ENCODE measurements around the gene SLAMF1.
"Not testable (repeated sequence)": the region's sequence is repeated elsewhere in the genome, so short reads cannot be mapped to it uniquely, and the experiment has no call there.

The SLAMF1 gene

GRCh38 chr1:160665330-160666078 is 18.7 kb upstream of the SLAMF1 start:
- no peak for DNase-seq (ENCODE audit: low read depth in 3 of 3)

- DNase-seq (ENCODE audit: low read depth in 3 of 3), result no peak
These were observed 17.8 kb upstream of the SLAMF1 start for GRCh38 chr1:160664573-160665051.

- DNase-seq (ENCODE audit: low read depth in 3 of 3), result no peak
These were observed 16.1 kb upstream of the SLAMF1 start for GRCh38 chr1:160662910-160663309.

- no peak for DNase-seq (ENCODE audit: low read depth in 3 of 3)
These were observed 12.7 kb upstream of the SLAMF1 start for GRCh38 chr1:160659566-160659965.

- DNase-seq (ENCODE audit: low read depth in 3 of 3), result no peak
These were observed 12.0 kb upstream of the SLAMF1 start for GRCh38 chr1:160658814-160659193.

GRCh38 chr1:160658162-160658813 is 11.4 kb upstream of the SLAMF1 start:
- DNase-seq (ENCODE audit: low read depth in 3 of 3), result no peak

- no peak for DNase-seq (ENCODE audit: low read depth in 3 of 3)
These were observed 10.5 kb upstream of the SLAMF1 start for GRCh38 chr1:160657250-160657781.

GRCh38 chr1:160656737-160657136 is 9.9 kb upstream of the SLAMF1 start:
- no peak for DNase-seq (ENCODE audit: low read depth in 3 of 3)

- DNase-seq (ENCODE audit: low read depth in 3 of 3), result no peak
These were observed 6.8 kb upstream of the SLAMF1 start for GRCh38 chr1:160653620-160654016.

- no peak for DNase-seq (ENCODE audit: low read depth in 3 of 3)
These were observed 6.2 kb upstream of the SLAMF1 start for GRCh38 chr1:160652924-160653619.

- not testable (repeated sequence) for DNase-seq (ENCODE audit: low read depth in 3 of 3)
These were observed 5.3 kb upstream of the SLAMF1 start for GRCh38 chr1:160652065-160652641.

- DNase-seq (ENCODE audit: low read depth in 3 of 3), result no peak
These were observed 4.7 kb upstream of the SLAMF1 start for GRCh38 chr1:160651433-160652064.

GRCh38 chr1:160647329-160647720 is 481 bp upstream of the SLAMF1 start:
- DNase-seq (ENCODE audit: low read depth in 3 of 3), result no peak

- DNase-seq (ENCODE audit: low read depth in 3 of 3), result no peak
These were observed 664 bp downstream of the SLAMF1 start for GRCh38 chr1:160646180-160646579.

GRCh38 chr1:160645386-160646130 is 1.3 kb downstream of the SLAMF1 start:
- DNase-seq (ENCODE audit: low read depth in 3 of 3), result no peak

- no peak for DNase-seq (ENCODE audit: low read depth in 3 of 3)
These were observed 2.4 kb downstream of the SLAMF1 start for GRCh38 chr1:160644399-160644798.

GRCh38 chr1:160643138-160643537 is 3.7 kb downstream of the SLAMF1 start:
- DNase-seq (ENCODE audit: low read depth in 3 of 3), result no peak

GRCh38 chr1:160642281-160642644 is 4.6 kb downstream of the SLAMF1 start:
- DNase-seq (ENCODE audit: low read depth in 3 of 3), result no peak

- DNase-seq (ENCODE audit: low read depth in 3 of 3), result no peak
These were observed 5.2 kb downstream of the SLAMF1 start for GRCh38 chr1:160641323-160642280.

Measured in stimulated activated CD4-positive, alpha-beta T cell treated with anti-CD3 and anti-CD28 coated beads, TNF-alpha, amount 100 ng/mL, for 48 hours (primary cell).